SK-N-MC (cell line): ENCODE measurements around the gene PRODH.

Experiments
- EZH2 ChIP-seq: fragments of 200-600 bp; sonication (generic); IDR thresholded peaks from one replicate; pipeline ENCODE4 v1.6.1; 2017; ENCODE audit warnings: antibody characterized with exemption
- FOXP2 ChIP-seq: optimal IDR thresholded peaks from 2 replicates; pipeline ENCODE3; 2011; ENCODE audit warnings: mild to moderate bottlenecking, moderate library complexity; ENCODE audit not compliant: insufficient read depth; ENCODE audit errors: extremely low read length, control extremely low read depth
- POLR2AphosphoS5 ChIP-seq: IDR thresholded peaks from 2 replicates; pipeline ENCODE4 v1.6.1; 2012; ENCODE audit warnings: mild to moderate bottlenecking, low read depth, low read length, borderline replicate concordance

GRCh38 chr22:18973264-18974031 lies 37.4 kb upstream of the PRODH start:
- TF ChIP-seq POLR2AphosphoS5 (no peak), EZH2 (no peak), FOXP2 (no peak)
